Measurements from ENCODE around the gene FBXW2.

Gene FBXW2

DNA sequence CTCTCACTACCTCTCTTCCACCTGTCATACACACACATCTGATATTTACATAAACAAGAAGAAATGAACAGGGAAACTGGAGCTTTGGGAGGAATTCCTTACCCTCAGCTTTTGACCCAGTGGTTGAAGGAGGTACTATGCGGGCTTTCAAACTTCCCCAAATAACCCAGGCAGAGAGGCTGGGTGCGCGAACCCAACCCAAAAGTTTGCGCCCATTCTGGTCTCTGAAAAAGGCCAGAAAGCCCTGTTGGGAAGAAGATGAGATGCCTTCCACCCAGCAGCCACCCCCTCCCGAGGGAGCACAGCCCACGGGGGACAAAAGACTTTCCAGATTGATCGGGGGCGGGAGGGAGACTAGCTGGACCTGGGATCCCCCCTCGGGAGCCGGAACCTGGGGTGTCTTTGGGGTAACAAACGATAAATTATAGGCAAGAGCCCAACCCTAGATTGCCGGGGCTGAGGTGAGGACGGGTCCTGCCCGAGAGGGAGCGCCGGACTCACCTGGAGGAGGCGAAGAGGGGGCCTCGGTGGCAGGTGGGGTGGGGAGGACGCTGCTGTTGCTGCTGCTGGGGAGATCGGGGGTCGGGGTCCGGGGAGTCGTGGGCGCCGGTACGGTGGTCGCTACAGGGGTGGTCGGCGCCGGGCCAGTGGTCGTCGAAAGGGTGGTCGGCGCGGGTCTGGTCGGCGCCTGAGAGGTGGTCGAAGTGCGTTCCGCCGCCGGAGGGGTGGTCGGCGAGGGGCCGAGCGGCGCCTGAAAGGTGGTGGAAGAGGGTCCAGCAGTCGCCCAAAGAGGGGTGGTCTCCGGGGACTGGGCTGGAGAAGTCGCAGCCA lies 79.7 kb downstream of the FBXW2 start:
- no peak for DNase-seq

DNA sequence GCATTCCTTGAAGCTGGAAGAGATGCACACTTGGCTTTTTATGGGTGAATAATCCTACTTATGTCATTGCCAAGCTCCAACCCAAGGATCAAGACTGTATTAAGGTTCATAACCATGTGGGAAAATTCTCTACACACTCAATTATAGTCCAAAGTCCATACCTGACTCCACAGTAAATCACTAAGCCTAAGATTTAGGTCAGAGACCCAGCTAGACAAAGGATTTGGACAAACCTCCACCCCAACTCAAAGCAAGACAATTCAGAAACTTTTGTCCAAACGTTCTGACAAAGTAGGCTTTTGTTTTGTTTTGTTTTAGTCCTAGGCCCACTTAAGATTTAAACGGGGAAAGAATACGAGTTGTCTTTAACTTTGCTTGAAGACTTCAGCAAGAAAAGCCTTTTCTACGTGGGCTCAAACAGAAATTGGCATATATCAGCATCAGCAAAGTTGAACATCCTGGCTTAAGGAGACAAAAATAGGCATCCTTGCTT lies 80.6 kb downstream of the FBXW2 start:
- no peak for DNase-seq

- DNase-seq, result no peak
These were observed 81.2 kb downstream of the FBXW2 start for GRCh38 chr9:120711841-120712538.

- no peak for DNase-seq
These were observed 81.9 kb downstream of the FBXW2 start for GRCh38 chr9:120711354-120711753.

DNA sequence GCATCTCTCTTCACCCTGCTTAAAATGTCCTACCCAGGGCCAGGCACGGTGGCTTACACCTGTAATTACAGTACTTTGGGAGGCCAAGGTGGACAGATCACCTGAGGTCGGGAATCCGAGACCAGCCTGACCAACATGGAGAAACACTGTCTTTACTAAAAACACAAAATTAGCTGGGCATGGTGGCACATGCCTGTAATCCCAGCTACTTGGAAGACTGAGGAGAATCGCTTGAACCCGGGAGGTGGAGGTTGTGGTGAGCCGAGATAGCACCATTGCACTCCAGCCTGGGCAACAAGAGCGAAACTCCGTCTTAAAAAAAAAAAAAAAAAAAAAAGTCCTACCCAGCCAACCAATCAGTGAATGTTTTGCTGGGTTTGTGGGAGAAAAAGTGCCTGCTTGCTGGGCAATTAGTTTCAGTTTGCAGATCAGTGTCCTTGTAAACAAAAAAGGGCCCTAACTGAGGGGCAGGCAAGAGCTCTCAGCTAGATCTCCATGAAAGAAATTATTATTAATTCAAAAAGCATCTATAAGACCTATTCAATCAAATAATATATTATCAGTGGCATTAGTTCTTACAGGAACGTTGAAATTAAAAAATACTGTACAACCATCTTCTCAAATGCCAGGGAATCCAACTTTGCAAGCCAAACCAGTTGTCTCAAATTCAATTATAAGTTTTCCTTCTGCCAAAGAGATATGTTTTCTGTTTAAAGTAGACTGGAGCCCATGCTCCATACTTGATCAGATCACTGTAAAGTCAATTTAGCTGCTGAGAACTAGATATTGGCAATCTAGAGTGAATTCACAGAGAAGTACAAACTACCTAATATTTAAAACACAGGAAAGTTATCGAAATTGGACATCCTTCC lies 82.9 kb downstream of the FBXW2 start:
- DNase-seq, result no peak

DNA sequence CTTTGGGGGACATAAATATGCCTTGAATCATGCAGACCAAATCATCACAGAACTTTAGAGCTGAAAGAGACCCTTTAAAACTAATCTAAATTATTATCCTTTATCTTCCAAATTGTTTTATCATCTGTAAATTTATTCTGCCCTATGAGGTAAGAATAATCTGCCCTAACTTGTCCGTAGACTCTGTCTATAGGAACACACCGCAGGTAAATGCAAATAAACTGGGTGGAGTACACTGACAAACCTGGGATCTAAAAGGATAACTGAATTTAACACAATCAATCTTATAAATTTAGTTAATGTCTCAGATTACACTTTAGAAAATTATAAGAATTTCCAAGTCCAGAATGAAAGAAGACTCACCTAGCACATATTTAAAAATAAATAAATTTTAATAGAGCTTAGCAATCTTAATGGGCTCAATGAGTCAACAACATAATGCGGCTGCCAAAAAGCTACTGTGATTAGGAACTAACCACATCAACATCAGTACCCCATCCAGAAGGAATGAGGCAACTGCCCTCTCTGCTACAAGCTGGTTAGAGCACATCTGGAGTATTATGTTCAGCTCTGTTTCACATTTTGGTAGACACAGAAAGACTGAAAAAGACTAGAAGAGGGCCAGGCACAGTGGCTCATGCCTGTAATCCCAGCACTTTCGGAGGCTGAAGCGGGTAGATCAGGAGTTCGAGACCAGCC lies 84.5 kb downstream of the FBXW2 start:
- no peak for DNase-seq

GRCh38 chr9:120707170-120707569 lies 86.0 kb downstream of the FBXW2 start:
- no peak for DNase-seq
